IPS-11a (cell line): ENCODE measurements around the gene UNKL.

Source experiments
- H3K4me3 ChIP-seq: one replicate; pipeline ENCODE4 v1.5.1; 2013; ENCODE audit warnings: low read depth, low read length, control low read depth

The UNKL gene

DNA sequence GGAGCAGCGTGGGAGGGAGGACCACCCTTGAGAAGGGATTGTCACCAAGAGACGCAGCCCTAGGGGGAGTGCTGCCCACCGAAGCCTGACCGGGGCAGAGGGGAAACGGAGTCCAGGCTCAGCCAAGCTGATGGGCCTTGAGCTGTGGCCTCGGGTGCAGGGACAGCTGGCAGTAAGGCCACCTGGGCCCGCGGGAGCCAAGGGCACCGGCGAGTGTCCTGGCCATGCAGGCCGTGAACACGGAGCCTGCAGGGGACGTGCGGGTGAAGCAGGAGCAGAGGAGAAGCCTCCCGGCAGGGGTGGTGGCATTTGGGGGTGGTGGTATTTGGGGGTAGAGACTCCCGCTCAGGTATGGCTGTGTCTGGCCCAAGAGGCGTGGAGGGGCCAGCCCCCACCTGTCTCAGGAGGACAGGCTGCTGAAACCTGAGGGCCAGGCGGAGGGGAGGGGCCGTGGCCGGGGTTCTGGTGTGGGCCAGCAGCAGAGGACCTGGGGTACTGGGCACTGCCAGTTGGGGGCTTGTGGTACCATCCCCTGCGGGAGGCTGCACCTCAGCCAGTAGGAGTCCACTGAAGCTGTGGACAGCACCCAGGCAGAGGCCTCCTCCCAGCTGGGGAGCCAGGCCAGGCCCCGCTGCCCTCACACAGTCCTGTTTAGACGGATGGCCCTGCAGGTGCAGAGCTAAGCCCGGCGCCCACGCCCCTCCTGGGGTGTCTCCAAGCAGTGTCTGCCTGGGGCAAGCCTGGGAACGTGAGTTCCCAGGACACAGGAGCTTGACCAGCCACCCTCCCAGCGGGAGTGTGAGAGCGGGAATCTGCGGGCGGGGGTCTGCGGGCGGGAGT is 58.2 kb downstream of the UNKL start:
- H3K4me3 ChIP-seq, result no peak overlapping the region

DNA sequence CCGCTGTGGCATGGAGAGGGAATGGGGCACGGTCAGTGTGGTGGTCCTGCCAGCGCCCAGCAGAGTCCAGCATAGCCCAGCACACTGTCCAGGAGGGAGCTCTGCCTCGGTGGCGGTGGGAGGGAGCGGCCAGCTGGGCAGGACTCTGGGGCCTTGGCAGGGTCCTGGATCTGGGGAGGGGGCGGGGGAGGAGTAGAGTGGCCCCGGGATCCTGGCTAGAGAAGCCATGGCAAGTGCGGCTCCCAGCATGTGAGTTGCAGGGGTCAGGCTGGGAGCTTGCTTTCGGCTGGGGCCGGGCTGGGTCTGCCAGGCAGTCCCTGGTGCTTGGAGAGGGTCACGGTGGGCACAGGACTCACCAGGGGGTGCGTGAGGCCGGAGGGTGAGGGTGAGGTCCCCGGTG is 58.9 kb downstream of the UNKL start:
- no peak overlapping the region for H3K4me3 ChIP-seq

DNA sequence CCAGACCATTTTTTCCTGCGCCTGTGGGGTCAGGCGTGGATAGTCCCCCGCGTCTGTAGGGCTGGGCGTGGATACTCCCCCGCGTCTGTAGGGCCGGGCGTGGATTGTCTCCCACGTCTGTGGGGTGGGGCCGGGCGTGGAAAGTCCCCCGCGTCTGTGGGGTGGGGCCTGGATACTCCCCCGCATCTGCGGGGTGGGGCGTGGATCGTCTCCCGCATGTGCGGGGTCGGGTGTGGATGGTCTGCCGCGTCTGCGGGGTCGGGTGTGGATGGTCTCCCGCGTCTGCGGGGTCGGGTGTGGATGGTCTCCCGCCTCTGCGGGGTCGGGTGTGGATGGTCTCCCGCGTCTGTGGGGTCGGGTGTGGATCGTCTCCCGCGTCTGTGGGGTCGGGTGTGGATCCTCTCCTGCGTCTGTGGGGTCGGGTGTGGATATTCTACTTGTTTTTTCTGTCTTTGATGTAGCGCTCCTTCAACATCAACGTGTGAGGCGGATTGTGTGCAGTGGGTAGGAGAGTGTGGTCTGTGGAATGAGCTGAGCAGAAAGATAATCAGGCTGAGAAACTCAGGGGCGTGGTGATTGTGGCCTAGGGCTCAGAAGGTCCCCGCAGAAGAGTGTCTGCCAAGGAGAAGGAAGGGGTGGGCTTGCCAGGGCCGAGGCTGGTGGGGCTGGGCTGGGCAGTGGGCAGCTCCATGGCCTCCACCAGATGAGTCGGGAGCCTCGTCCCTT is 59.5 kb downstream of the UNKL start:
- H3K4me3 ChIP-seq, result no peak overlapping the region

GRCh38 chr16:1351582-1352362 is 62.7 kb downstream of the UNKL start, which contains the start of the genes GNPTG and TSR3:
GNPTG (plus strand) TSS chr16:1351931; CDS start chr16:1351966, 35 bp downstream.
TSR3 (minus strand) TSS chr16:1351878; CDS start chr16:1351804, 74 bp downstream.
- H3K4me3 ChIP-seq, result peak within 1 kb of the TSS; percentile 88

DNA sequence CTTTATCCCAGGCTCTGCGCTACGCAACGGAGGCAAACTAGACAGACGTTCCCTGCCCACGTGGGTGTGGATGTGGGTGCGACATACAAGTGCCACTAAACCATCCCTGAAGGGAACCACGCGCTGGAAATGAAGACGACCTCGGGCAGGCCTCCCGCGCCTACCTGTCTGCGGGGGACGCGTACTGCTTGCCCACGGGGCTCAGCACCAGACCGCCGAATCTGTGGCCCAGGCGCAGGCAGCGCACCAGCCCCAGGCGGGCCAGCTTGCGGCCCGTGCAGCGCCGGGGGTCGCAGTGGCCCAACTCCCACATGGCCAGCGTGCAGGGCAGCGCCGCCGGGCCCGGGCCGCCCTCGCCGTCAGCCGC is 63.3 kb downstream of the UNKL start:
- H3K4me3 ChIP-seq, result peak overlapping the region; percentile 88

- H3K4me3 ChIP-seq, result peak overlapping the region; percentile 88
These were observed 63.8 kb downstream of the UNKL start for GRCh38 chr16:1350691-1351090.

DNA sequence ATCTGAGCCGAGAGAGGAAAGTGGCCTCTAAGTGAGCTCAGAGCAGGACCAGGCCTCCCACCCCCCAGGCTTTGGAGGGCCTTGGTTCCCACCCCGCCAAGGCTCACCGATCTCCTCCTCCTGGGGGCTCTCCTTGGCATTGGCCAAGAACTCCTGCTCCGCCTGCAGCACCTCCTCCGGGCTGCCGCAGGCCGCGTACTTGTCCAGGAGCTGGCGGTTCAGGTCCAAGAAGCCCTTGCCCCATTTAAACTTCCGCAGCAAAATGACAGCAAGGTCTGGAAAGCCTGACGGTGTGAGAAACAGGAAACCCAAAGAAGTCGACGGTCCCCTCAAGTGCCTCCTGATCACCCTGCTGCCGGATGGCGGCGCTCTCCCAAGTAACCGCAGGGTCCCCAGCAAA is 64.6 kb downstream of the UNKL start:
- no peak overlapping the region for H3K4me3 ChIP-seq

DNA sequence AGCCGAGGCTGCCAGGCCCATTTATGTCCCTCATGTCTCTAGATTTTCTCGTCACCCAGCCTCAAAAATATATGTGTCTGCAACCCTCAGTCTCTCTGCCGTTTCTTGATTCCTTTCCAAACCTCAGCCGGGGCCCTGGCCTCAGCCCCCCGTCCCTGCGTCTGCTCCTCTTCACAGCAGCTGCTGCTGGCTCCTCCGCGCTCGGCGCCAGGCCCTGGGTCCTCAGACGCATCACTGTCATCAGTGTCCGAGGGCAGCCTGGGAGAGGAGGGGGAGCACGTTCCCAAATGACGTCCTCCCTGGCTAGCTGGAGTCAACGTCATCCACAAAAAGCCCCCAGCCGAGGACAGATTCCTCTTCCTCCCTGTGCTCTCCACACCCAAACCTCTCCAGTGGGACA is 65.2 kb downstream of the UNKL start:
- no peak overlapping the region for H3K4me3 ChIP-seq

- no peak overlapping the region for H3K4me3 ChIP-seq
These were observed 65.6 kb downstream of the UNKL start for GRCh38 chr16:1348926-1349325.

GRCh38 chr16:1348441-1348840 is 66.1 kb downstream of the UNKL start:
- H3K4me3 ChIP-seq, result no peak overlapping the region

- no peak overlapping the region for H3K4me3 ChIP-seq
These were observed 66.5 kb downstream of the UNKL start for GRCh38 chr16:1347962-1348361.

DNA sequence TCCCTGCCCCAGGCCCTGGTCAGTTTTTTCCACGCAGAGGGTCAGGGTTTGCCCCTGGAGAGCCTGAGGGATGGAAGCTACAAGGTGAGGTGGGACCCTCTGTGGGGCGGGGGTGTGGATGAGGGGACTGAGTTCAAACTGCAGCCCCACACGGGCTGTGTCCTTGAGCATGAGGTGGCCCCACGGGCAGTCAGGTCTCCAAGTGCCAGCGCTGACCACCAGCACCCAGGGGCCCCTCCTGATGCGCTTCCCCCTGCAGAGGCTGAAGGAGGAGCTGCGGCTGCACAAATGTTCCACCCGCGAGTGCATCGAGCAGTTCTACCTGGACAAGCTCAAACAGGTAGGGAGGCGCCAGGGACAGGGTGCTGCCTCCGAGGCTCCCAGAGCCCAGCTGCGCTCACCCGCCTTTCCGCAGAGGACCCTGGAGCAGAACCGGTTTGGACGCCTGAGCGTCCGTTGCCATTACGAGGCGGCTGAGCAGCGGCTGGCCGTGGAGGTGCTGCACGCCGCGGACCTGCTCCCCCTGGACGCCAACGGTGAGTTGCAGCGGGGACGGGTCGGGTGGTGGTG is 67.1 kb downstream of the UNKL start:
- no peak overlapping the region for H3K4me3 ChIP-seq

DNA sequence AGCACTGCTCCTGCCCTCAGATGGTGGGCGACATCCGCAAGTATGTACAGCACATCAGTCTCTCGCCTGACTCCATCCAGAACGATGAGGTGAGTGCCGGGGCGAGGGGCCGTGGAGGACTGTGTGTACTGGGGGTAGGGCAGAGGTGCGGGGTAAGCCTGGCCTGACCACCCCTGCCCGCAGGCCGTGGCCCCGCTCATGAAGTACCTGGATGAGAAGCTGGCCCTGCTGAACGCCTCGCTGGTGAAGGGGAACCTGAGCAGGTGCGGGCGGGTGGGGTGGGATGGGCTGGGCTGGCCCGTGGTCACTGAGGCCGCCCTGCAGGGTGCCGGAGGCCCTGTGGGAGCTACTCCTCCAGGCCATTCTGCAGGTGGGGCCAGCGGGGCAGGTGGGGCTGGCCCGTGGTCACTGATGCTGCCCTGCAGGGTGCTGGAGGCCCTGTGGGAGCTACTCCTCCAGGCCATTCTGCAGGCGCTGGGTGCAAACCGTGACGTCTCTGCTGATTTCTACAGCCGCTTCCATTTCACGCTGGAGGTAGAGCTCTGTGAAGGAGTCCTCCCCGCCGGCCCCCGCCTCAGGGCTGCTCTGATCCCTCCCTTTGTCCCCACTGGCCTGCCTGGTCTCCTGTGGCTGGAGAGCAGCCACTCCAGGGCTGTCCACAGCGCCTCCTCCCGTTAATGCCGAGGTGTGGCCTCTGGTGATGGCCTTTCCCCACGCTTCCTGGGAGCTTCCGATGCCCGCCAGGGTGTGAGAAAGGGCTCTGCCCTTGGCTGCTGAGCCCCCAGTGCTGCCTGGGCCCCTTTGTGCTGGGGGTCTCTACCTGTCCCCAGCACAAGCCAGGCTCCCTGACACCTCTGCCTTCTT is 67.8 kb downstream of the UNKL start:
- no peak overlapping the region for H3K4me3 ChIP-seq

GRCh38 chr16:1345651-1346421 is 68.7 kb downstream of the UNKL start:
- H3K4me3 ChIP-seq, result no peak overlapping the region

DNA sequence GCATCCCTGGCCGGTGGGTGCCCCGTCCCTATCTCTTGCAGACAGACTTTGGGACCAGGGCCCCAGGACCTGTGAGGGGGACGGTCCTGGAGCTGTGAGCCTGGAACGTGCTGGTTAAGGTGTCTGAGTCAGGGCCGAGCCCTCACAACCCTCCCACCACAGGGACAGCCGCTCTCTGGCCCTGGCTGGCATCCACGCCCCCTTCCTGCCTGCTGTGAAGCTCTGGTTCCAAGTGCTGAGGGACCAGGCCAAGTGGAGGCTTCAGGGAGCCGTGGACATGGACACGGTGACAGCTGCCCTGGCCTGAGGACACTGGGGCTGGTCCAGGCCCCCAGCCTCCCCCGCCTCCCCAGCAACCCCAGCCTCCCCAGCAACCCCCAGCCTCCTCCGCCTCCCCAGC is 69.4 kb downstream of the UNKL start:
- no peak overlapping the region for H3K4me3 ChIP-seq

DNA sequence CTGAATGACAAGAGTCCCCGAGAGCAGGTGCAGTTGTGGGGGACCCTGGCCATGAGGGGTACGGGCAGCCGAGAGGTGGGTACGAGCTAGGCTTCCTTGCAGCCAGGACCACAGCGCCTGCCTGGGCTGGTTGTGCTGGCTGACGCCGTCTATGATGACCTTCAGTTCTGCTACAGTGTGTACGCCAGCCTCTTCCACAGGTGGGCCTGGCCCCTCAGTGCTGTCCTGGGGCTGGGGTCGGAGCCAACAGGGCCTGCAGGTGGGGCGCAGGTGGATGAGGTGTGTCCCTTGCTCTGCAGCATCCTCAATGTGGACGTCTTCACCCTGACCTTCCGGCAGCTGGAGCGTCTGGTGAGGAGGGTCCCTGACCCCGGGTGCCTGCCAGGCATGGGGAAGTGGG is 70.0 kb downstream of the UNKL start:
- no peak overlapping the region for H3K4me3 ChIP-seq

GRCh38 chr16:1343428-1344242 is 70.9 kb downstream of the UNKL start:
- H3K4me3 ChIP-seq, result peak overlapping the region; percentile 21
